GM19397 (cell line): Measurements from ENCODE around the gene CACNA1D.

Experiments
- ATAC-seq: cut with Tn5 transposase; IDR thresholded peaks from one replicate; pipeline ENCODE4 v1.9.1; 2021; ENCODE audit warnings: mild to moderate bottlenecking, moderate library complexity; ENCODE audit not compliant: unreplicated experiment

Gene CACNA1D

DNA sequence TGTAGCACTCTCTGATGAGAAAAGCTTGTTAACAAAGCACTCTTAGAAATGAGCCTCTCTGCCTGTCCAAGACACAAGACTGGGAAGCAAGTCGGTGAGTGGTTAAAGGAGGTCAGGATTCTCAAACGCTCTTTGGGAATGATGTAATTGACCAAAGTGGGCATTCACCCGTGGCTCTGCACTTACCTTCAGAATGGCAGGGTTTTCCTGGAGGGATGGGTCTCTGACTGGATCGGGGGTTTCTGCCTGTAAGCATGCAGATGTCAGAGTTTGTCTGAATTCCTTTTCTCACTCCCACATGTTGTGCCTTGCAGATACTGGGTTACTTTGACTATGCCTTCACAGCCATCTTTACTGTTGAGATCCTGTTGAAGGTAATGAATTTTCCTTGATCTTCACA lies 245.6 kb downstream of the CACNA1D start:
- no peak for ATAC-seq

DNA sequence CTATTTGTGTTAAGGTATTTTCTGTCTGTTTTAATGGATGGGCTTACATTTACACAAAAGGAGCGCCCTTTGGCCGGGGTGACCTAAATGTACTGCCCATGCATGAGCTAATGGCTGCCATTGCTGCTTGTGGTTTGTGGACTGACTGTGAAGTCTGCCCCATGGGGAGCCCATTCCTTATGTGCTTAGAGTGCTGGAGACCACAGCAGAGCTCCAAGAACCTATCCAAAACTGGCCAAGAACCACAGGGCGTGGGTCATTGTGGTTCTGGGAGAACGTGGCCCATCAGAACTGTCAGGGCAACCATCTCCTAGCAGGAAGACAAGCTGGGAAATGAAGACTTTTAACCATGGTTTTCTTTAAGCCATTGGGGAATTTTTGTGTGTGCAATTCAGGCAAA lies 246.5 kb downstream of the CACNA1D start:
- no peak for ATAC-seq

DNA sequence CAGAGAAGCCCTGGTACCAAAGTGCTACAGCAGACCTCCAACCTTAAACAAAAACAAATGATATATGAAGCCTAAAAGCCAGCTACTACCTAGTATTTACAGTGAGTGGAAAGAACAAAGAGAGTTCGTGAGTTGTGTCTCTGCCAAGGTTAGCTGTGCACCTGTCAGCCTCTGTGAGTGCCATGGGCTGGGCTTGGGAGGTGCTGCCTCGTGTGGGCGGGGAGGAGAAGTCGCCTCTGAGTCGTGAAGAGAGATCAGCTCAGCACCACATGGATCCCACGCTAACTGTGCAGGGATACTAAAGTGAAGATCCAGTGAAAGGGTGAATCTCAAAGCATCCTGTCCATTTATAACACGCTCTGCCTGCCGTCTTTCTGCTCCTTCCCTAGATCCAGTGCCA lies 249.9 kb downstream of the CACNA1D start:
- no peak for ATAC-seq

DNA sequence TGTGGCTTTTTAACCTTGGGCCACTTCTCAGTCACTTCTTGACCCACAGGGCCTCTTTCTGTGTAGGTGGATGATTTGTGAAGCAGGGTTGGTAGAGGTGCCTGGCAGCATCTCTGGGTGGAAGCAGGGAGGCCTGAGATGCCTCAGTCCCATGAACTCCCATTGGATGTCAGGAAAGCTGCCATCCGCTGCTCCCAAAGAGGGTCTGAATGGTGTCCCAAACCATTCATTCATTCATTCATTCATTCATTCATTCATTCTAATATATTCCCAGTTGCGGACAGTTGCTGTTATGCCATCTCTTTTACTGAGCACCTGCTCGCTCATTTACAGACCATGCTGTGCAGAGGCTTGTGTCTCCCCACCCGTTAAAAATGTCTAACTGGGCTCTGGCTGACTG lies 253.1 kb downstream of the CACNA1D start:
- no peak for ATAC-seq

DNA sequence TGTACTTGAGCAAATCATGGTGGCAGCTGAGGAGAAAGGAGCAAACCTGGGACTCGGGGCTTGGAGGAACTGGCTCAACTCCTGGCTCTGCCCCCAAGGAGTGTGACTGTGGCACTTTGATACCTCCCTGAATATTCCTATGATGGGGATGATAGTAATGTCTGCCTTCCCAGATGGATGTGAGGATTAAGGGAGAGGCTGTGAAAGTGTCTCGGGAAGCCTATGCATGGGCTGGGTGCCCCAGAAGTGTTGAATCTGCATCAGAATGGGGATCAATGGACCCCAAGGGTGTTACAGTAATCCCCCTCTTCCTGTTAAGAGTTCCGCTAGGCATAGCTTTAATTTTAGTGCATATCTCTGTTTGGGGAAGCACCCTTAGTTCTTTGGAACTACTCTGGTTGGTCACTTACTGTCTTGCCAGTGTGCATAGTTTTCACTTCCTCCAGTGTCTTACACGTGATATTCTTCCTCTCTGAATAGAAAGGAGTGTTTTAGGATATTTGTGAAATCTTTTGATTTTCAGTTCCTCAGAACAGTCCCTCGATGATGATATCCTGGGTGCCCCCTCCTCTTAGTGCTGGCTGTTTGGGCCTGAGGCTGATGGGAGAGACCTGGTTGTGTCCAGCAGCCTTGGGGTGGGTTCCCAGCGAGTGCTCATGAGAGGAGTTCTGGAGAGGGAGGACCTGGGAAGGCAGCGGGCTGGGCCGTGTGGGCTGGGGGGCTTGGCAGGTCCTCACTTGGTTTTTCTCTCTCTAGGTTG lies 254.3 kb downstream of the CACNA1D start:
- ATAC-seq: peak; percentile 68

DNA sequence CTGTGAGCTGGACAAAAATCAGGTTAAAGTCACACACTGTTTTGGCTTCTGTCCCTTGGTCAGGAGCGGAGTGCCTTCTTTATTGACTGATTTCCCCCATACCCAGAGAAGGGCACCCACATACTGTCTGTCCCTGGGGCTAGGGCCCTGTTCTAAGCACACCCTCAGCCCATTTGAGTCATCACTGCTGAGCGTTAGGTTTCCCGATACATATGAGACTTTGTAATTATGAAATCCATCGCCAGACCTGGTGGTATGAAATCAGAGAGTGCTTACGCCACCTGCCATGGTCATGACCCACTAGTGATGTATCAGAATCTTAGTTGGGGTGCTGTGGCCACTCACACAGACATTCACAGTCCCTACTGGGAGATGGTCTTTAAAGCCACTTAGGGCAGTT lies 255.0 kb downstream of the CACNA1D start:
- ATAC-seq: no peak

DNA sequence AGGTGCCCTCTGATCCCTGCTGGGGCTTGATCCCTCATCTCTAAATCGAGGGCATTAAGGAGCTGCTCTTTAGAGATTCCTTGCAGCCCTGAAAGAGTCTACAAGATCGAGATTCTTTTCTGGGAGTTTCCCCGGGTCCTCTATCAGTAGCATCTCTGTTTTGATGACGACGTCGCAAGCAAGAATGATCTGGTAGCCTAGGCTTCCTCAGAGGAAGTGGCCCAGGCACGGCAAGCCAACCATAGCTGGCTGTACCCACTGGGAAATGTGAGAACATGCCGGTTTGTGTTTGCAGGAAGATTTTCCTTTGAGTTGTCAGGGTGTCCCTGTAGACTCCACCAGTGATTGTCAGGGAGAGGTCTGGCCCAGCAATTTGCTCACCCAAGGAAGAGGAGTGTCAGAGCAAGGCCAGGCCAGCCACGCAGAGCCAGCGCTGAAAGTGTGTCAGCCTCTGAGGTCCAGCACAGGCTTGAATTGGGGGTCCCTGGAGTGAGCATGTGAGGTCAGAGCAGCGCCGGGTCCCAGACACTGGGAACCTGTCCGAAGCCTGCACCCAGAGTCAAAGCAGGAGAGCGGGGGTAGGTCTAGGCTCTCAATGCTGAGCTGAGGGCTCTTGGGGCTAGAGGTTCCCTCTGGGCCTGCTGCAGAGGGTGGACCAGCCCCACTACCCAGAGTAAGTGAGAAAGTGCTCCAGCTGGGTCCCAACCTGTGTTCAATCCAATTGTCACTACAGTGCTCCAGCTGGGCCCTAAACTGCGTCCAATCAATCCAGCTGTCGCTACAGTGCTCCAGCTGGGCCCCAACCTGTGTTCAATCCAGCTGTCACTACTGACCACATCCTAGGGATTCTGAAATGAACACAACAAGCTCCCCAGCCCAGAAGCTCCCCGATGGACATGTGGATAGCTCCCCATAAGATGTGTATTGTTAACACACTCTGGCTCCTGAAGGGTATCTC lies 256.1 kb downstream of the CACNA1D start:
- peak; percentile 41 for ATAC-seq

DNA sequence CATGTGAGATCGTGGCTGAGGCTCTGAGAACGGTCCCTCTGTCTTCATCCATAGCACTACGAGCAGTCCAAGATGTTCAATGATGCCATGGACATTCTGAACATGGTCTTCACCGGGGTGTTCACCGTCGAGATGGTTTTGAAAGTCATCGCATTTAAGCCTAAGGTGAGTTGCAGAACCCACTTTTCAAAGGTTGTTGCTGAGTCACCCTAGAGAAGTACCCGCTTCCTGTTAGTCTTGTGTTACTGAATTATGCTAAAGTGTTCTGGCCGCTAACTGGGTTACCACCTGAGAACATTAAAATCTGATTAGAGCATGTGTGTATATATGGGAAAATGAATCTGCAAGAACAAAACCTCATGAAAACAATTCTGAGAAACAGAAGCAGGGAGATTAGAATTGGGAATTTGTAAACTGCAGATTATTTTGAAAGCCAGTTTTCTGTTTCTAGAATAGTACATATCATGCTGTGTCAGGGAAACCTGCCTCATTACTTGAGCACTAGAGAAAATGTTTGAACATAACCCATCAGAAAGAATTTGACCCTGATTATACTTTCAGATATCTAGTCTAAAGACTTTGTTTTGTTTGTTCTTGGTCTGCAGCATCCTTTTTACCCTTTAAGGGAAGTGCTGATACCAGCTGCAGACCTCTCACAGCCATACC lies 259.2 kb downstream of the CACNA1D start:
- ATAC-seq: no peak

DNA sequence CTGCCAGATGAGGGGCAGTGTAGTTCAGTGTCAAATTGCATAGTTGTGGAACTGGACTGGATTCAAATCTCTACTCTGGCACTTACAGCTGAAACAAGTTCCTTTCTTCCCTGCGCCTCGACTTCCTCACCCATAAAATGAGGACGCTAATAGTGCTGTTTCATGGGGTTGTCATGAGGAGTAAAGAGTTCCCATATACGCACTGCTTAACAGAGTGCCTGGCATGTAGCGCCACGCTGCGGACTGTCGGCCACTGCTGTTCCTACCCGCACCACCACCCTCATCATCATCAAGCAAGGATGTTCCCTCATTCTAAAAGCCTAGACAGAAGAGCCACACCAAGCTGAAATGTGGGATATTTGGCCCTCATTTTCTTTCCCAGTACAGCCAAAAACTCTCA lies 259.9 kb downstream of the CACNA1D start:
- no peak for ATAC-seq

DNA sequence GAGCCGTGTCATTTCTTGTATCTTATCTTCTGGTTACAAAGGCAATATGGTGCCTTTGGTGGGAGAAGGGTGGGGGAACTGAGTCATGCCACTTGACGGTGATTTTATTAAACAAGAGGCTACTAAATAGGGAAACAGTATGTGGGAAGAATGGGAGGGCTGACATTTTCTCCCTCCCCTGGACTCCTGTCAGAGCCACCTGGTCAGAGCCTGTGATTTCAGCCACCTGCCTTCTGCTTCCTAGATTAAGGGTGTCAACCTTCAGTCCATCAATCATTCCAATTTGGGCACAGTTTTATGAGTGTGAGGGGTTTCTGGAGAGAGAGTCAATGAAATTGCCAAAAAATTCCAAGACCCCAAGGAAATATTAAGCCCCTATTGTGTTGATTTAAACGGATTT lies 264.4 kb downstream of the CACNA1D start:
- ATAC-seq: no peak

DNA sequence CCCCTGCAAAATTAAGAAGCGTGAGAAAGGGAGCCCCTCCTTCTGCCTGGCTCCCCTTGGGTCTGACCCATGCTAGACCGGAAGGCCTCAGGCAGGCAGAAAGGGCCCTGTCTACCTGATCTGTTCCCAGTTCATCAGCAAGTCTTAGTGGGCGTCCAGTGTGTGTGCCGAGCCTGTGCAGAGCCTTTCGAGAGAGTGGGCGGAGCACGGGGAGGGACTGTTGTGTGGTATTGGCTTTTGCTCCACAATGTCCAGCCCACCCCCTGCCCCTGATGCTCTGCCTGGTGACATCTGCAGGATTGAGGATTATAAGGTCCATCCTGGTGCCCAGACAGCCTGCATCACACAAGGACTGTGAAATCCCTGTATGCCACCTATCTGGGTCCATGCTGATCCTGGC lies 268.9 kb downstream of the CACNA1D start:
- ATAC-seq: no peak

DNA sequence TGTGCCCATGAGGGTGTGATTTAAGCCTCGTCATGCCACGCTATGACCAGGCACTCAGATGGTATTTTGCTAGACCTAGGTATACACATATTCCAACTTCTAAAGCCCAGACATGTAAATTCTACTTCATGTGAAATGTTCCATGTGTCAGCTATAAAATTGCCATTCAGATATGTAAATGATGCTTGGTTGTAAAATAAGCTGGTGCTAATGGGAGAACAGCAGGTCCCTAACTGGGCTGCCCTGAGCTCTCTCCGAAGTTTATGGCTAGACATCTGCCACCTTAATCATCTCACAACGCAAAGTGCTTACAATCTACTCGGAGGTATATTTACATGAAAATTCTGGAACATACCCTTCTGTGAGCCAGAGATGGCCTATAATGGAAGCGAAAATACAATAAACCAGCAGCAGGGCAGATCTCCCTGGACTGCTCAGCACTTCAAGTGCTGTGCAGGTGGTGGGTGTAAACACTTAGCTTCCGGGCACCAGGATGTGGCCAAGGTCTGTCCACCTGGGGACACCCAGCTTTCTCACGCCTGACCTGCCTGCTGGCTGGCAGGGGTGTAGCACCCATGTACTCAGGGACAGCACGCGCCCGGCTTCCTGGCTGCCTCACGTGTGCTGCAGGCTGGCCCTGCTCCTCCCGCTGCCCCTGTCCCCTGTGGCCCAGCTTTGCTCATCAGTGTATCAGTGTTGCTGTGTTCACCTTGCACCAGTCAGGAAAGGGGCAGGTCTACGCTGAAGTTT lies 269.8 kb downstream of the CACNA1D start:
- no peak for ATAC-seq

DNA sequence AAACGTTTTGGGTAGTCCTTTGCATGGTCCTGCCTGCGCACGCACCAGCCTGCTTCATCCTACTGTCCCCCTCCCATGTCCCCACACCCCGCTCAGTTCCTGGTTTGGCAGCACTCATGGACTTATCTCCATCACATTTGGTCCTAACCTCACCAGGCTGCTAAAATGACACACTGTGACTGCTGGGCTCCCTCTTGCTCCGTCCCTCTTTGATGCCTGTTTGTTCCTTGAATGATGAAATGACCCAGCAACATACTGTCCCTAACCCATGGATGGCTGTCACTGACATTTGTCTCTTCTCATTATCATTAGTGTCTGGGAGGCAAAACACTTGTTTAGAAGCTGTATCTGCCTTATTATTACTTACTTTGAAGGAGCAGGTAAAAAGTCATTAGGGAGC lies 271.3 kb downstream of the CACNA1D start:
- ATAC-seq: no peak

DNA sequence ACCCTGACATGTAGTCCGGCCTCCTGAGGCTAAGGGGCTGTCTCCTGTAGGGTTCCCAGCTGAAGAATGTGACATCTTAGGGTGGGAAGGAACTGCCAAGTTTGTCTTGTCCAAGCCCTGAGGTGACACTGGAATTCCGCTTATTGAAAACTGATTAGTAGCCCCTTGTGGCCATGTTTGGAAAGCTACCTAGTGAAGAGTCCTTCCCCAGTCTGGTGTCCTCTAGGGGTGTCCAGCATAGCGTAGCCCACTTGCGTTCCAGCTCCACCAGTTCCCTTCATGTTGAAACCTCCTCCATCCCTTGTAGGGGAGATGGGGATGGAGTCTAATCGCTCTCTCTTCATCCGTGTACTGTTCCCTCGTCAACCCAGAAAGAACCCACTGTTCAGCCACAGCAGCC lies 272.3 kb downstream of the CACNA1D start:
- no peak for ATAC-seq

DNA sequence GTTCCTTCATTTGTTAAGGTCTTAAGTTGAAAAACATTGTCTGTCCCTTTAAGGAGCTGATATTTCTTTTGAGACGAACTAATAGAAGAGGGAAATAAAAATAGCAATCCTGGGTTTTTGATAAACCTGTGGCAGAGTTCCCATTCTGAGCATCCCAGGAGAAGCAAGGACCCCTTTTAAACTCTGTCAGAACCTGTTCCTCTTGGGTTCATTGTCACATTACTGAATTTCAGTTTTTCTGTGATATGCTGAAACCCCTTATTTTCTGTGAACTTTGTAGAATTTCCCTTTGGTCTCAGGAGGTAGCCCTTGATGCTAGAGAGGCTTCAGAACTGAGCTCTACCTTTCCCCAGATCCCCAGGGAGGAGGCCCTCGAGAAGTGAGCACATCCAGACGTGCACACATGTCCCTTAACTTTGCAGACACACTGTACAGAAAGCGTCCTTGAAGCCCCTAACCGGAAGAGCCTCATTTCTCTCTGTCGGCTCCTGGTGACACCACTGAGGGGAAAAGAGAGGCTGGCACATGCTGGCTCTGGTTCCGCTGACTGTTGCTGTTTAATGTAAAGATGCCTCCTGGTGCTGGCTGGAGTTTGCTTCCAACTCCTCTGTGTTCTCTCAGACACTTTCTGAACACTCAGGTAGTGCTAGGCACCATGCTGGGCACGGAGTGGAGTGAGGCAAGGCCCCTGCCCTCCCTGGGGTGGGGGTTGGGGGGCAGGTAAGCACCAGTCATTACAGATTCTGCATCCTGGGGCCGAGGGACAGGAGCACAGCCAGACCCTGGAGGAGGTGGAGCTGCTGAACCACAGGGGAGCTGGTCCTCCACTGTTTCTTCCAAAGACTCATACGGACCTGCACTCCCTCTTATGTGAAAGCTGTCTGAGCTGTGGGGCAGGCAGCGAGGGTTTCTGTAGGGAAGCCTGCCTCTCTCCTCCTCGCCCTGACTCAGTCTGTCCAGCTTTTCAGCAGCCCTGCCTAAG lies 274.4 kb downstream of the CACNA1D start:
- ATAC-seq: no peak

DNA sequence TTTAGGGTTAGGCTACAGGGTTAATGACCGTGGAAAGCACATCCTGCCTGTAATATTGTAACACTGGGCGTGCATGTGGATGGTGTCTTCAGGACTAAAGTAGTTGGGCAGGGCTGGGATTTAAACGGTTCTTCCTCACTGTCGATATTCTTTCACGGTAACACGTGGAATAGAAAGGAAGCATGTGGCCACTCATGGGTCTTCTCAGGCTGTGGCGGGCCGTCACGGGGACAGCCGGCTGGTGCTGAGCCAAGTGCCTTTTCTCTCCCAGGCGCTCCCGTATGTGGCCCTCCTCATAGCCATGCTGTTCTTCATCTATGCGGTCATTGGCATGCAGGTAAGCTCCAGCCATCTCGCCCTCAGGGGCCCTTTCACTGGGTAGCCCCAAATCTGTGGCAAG lies 278.2 kb downstream of the CACNA1D start:
- no peak for ATAC-seq

DNA sequence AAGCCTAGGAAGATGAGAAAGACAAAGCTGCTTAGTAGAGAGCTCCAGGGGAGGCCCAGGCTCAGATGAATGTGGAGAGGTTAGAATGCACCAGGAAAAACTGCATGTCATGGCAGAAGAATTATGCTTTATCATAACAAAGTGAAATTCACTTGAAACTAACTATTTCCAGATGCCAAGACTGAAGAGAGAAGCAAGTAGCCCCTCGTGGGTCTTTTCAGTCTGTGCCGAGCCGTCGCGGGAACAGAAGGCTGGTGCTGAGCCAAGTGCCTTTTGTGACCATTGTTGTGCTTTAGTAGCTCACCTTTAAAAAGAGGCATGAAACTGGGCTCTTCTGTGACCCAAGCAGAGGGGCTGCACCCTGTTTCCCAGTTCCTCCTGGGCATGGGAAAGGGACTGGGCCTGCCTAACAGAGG lies 278.6 kb downstream of the CACNA1D start:
- ATAC-seq: no peak

DNA sequence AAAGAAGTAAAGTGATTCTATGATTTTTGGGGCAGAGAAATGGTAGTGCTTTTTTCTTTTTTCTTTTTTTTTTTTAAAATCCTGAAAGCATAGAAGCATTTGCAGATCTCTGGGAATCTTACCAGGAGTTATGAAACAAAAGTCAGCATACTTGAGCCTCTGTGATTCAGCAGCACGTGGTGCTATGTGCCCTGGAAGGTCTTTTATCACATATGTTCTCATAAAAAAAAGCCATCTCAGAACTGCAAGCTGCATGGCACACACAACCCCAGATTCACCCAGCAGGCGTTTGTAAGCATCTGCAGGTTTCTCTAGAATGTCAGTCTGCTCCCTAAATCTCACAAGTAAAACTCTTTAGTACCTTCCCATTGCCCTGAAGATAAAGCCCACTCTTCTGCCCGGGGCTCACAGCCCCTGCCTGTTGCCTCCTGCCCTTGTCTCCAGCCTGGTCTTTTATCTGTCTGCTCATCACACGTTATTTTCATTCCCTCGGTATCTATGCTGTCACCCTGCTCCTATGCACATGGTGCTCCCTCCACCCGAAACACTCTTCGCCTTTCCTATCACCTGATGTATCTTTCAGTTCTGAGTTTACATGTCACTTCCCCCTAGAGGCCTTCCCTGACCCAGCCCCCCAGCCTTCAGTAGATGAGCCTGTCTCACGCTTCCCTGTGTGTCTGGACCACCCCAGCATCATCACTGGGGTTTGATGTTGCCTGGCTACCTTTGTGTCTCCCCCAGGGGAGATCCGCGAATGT lies 279.4 kb downstream of the CACNA1D start:
- peak; percentile 89 for ATAC-seq

DNA sequence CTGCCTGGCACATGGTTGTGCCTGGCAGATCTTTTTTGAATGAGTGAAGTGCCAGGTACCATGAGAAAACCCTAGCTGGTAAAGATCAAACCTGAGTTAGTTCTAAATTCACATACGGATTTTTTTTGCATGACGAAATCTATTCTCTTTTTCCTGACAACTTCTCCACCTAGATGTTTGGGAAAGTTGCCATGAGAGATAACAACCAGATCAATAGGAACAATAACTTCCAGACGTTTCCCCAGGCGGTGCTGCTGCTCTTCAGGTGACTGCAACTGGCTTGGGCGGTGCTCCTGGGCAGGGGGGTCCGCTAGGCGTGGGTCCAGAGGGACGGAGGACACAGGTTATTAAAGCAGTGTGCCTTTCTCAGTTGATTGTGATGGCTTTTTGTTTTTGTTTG lies 280.0 kb downstream of the CACNA1D start:
- ATAC-seq: no peak
